HepG2 (cell line): Measurements from ENCODE around the gene TMBIM4. TPM values are rescaled to one million over a fixed set of nuclear protein-coding genes. Genes with fewer than 3 reads are reported as not detected.

Source experiments
- ATAC-seq: fragments of 200-7000 bp; cut with Tn5 transposase; 3 replicates; pipeline ENCODE4 v1.9.1; 2020; ENCODE audit warnings: mild to moderate bottlenecking, moderate library complexity
- BruUV-seq: library from RNA; stranded (reverse); fragments of 400-500 nt; replicated peaks from 2 replicates; lab custom pipeline; 2021; lab: Mats Ljungman, UMichigan
- CTCF ChIA-PET: fragments of 300-600 bp; formaldehyde crosslinking; extraction: SDS; loops from one replicate; lab custom pipeline; 2021; ENCODE audit warnings: low total read pairs, inconsistent platforms, low intra/inter-chr PET ratio; lab: Yijun Ruan, JAX
- POLR2A ChIA-PET: fragments of 350-600 bp; sonication (Branson Sonifier 250); formaldehyde crosslinking; loops from one replicate; lab custom pipeline; 2020; ENCODE audit warnings: antibody characterized with exemption, inconsistent platforms; lab: Yijun Ruan, JAX
- DNase-seq: peaks from one replicate; pipeline ENCODE4 v3.0.0-alpha.2; 2015; ENCODE audit warnings: low spot score
- FAIRE-seq: peaks from 3 replicates; lab custom pipeline; 2011; peaks lifted over from hg19 to GRCh38; lab: Jason Lieb, UNC
- H2AFZ ChIP-seq: one replicate; pipeline ENCODE4 v1.6.1; 2011; ENCODE audit warnings: low read length, inconsistent platforms
- H3K27ac ChIP-seq: fragments of 300-600 bp; 3 replicates; pipeline ENCODE4 v1.8.0; 2011; ENCODE audit warnings: mixed run types, mild to moderate bottlenecking, mixed read lengths, low read length, inconsistent platforms; ENCODE audit not compliant: insufficient read depth; ENCODE audit errors: extremely low read length
- H3K27me3 ChIP-seq, 2 experiments: fragments of 200-600 bp in 1 of 2; 2 replicates in 1 of 2; 3 replicates in 1 of 2; pipeline versions ENCODE4 v1.6.0 to v1.8.0; 2011; ENCODE audit warnings: low read length in 2 of 2, mild to moderate bottlenecking in 2 of 2, moderate library complexity in 2 of 2, inconsistent platforms in 1 of 2; ENCODE audit not compliant: insufficient read depth in 2 of 2, control insufficient read depth in 1 of 2
- H3K36me3 ChIP-seq, 2 experiments: fragments of 200-600 bp in 1 of 2; replicated peaks in 1 of 2; 2 replicates in 1 of 2; 3 replicates in 1 of 2; pipeline versions ENCODE4 v1.5.1 to v1.8.0; 2011; ENCODE audit warnings: low read length in 2 of 2, inconsistent platforms in 1 of 2; ENCODE audit not compliant: insufficient read depth in 2 of 2, control insufficient read depth in 1 of 2
- H3K4me1 ChIP-seq: 2 replicates; pipeline ENCODE4 v1.5.1; 2012; ENCODE audit warnings: low read length, inconsistent platforms; ENCODE audit not compliant: insufficient read depth
- H3K4me2 ChIP-seq: 2 replicates; pipeline ENCODE4 v1.6.0; 2011; ENCODE audit warnings: low read depth, low read length, inconsistent platforms
- H3K4me3 ChIP-seq, 3 experiments: fragments of 200-600 bp in 1 of 3; sonication (generic), shearing (Covaris generic) in 1 of 3; replicated peaks in 1 of 3; 2 replicates each; pipeline ENCODE4 v1.5.1; 2011 to 2016; ENCODE audit warnings: low read length in 3 of 3, inconsistent platforms in 2 of 3, low read depth in 2 of 3, mild to moderate bottlenecking in 2 of 3, control low read depth in 1 of 3, mixed read lengths in 1 of 3; ENCODE audit not compliant: insufficient read depth in 1 of 3
- H3K79me2 ChIP-seq: one replicate; pipeline ENCODE4 v1.6.1; 2011; ENCODE audit warnings: low read length, inconsistent platforms; ENCODE audit not compliant: insufficient read depth
- H3K9ac ChIP-seq: 2 replicates; pipeline ENCODE4 v1.6.0; 2011; ENCODE audit warnings: mild to moderate bottlenecking, low read depth, low read length, inconsistent platforms; ENCODE audit not compliant: insufficient read depth
- H3K9me3 ChIP-seq: 2 replicates; pipeline ENCODE4 v1.5.1; 2012; ENCODE audit warnings: mild to moderate bottlenecking, low read length
- H4K20me1 ChIP-seq: 2 replicates; pipeline ENCODE4 v1.6.0; 2011; ENCODE audit warnings: inconsistent platforms, mild to moderate bottlenecking, low read length, moderate library complexity; ENCODE audit not compliant: insufficient read depth
- ESRRA ChIP-seq: sonication (generic); formaldehyde crosslinking; IDR thresholded peaks from 2 replicates; pipeline ENCODE4 v1.5.1; 2020; ENCODE audit warnings: mild to moderate bottlenecking, low read depth, missing genetic modification reagents
- HDAC1 ChIP-seq: sonication (generic); formaldehyde crosslinking; IDR thresholded peaks from 2 replicates; pipeline ENCODE4 v1.5.1; 2020; ENCODE audit warnings: mild to moderate bottlenecking, missing genetic modification reagents
- HOXD1 ChIP-seq: sonication (generic); formaldehyde crosslinking; IDR thresholded peaks from 2 replicates; pipeline ENCODE4 v1.5.0; 2020; ENCODE audit warnings: missing genetic modification reagents
- KAT7 ChIP-seq: IDR thresholded peaks from 2 replicates; pipeline ENCODE4 v1.6.1; 2018; ENCODE audit warnings: borderline replicate concordance, missing compliant biosample characterization
- NFIC ChIP-seq: IDR thresholded peaks from 2 replicates; pipeline ENCODE4 v1.6.1; 2012; ENCODE audit warnings: mild to moderate bottlenecking, low read length, inconsistent platforms
- PAWR ChIP-seq: sonication (generic); formaldehyde crosslinking; IDR thresholded peaks from 2 replicates; pipeline ENCODE4 v1.4.0; 2020; ENCODE audit warnings: missing genetic modification reagents, mild to moderate bottlenecking, borderline replicate concordance
- RFXAP ChIP-seq: sonication (generic); formaldehyde crosslinking; IDR thresholded peaks from 2 replicates; pipeline ENCODE4 v1.4.0; 2020; ENCODE audit warnings: missing genetic modification reagents, borderline replicate concordance
- SRSF1 ChIP-seq: fragments of 200-400 bp; formaldehyde crosslinking; optimal IDR thresholded peaks from 2 replicates; pipeline ENCODE3; 2017; ENCODE audit warnings: mild to moderate bottlenecking, low read depth, low read length, moderate library complexity
- ZKSCAN1 ChIP-seq: fragments of 150-350 bp; IDR thresholded peaks from 2 replicates; pipeline ENCODE4 v1.6.1; 2014; ENCODE audit warnings: low read length
- ZKSCAN8 ChIP-seq: IDR thresholded peaks from 2 replicates; pipeline ENCODE4 v1.6.1; 2016; ENCODE audit warnings: borderline replicate concordance, missing genetic modification reagents, missing compliant biosample characterization
- ZNF263 ChIP-seq: sonication (generic); formaldehyde crosslinking; IDR thresholded peaks from 2 replicates; pipeline ENCODE4 v1.4.0; 2020; ENCODE audit warnings: missing genetic modification reagents
- ZNF337 ChIP-seq: sonication (generic); formaldehyde crosslinking; IDR thresholded peaks from 2 replicates; pipeline ENCODE4 v1.5.1; 2020; ENCODE audit warnings: missing genetic modification reagents, low read depth, mild to moderate bottlenecking, borderline replicate concordance
- ZNF547 ChIP-seq: sonication (generic); formaldehyde crosslinking; IDR thresholded peaks from 2 replicates; pipeline ENCODE4 v1.5.1; 2020; ENCODE audit warnings: mild to moderate bottlenecking, missing genetic modification reagents
- ZNF589 ChIP-seq: sonication (generic); formaldehyde crosslinking; conservative IDR thresholded peaks from 2 replicates; pipeline ENCODE4 v1.8.0; 2022; ENCODE audit warnings: mild to moderate bottlenecking, moderate library complexity, missing genetic modification reagents
- ZNF672 ChIP-seq: sonication (generic); formaldehyde crosslinking; IDR thresholded peaks from 2 replicates; pipeline ENCODE4 v1.8.1; 2022; ENCODE audit warnings: missing genetic modification reagents
- ZNF713 ChIP-seq: sonication (generic); formaldehyde crosslinking; IDR thresholded peaks from 2 replicates; pipeline ENCODE4 v1.4.0; 2020; ENCODE audit warnings: mild to moderate bottlenecking, missing genetic modification reagents
- ZNF850 ChIP-seq: sonication (generic); formaldehyde crosslinking; conservative IDR thresholded peaks from 2 replicates; pipeline ENCODE4 v1.9.0; 2021; ENCODE audit warnings: mild to moderate bottlenecking, missing genetic modification reagents
- WGBS: methylation state at CpG from one replicate; pipeline ENCODE4 v1.1.6; 2017; ENCODE audit warnings: low lambda C conversion rate; 5-methylcytosine and 5-hydroxymethylcytosine counted together
- in situ Hi-C: cut with HindIII; loops from 2 replicates; pipeline ENCODE4 v1.10.0; 2017; ENCODE audit warnings: low pct_unique_long_range_greater_than_20kb; ENCODE audit not compliant: extremely low pct_ligation_motif_present
- intact Hi-C: fragments of 100-400 bp; cut with micrococcal nuclease; formaldehyde crosslinking; loops from one replicate; pipeline ENCODE4 v1.10.0; 2022; ENCODE audit not compliant: unreplicated experiment
- polyA plus RNA-seq, 8 experiments: library from polyadenylated mRNA; depleted of rRNA in 3 of 8; stranded (reverse) in 7 of 8; unstranded in 1 of 8; fragments of >200 nt; fragmentation: Illumina TruSeq in 4 of 8; extraction: Trizol in 4 of 8; gene quantifications; 2 replicates each; pipeline versions ENCODE4 v1.2.1 to v1.2.3, GENCODE V29; 2011 to 2016; ENCODE audit warnings: low read depth in 4 of 8, missing spikeins in 1 of 8, mixed read lengths in 1 of 8; ENCODE audit not compliant: insufficient read depth in 1 of 8
- total RNA-seq, 5 experiments: library from RNA; depleted of rRNA; stranded (reverse); fragments of >200 nt; fragmentation: Illumina TruSeq; extraction: Trizol; gene quantifications; 2 replicates each; pipeline ENCODE4 v1.2.3, GENCODE V29; 2016; ENCODE audit warnings: low read depth in 1 of 5
- TF ChIP-seq, protein P1 (sequence below): sonication (generic); formaldehyde crosslinking; IDR thresholded peaks from 2 replicates; pipeline ENCODE4 v1.5.0; 2020; ENCODE audit warnings: missing genetic modification reagents
- TF ChIP-seq, protein P2 (sequence below): sonication (generic); formaldehyde crosslinking; IDR thresholded peaks from 2 replicates; pipeline ENCODE4 v1.8.1; 2022; ENCODE audit warnings: mild to moderate bottlenecking, missing genetic modification reagents

Gene TMBIM4
- total and polyA plus RNA-seq, 2 of the 13 experiments (the other 11 are each of a cell fraction or from before 2014, with no cell fraction given): 60.5 to 67.7 TPM

DNA sequence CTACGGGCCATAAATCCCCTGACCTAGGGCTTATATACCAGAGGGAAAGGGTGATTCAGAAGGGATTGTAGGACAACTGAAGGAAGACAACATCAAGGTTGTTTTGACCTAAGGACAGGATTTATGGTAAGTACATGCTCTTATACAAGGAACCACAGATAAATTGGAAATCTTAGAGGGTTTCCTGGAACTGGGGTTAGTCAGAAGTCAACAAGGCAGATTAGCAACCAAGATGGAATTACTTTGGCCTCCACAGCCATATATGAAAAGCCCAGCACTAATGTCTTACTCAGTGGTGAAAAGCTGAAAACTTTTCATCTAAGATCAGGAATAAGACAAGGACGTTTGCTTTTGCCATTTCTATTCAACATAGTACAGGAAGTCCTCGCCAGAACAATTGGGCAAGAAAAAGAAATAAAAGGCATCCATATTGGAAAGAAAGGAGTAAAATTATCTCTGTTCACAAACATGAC is 5.4 kb downstream of the TMBIM4 start:
- TF ChIP-seq HOXD1 (CRISPR knock-in tag) (no peak), ZNF713 (CRISPR knock-in tag) (no peak), KAT7 (CRISPR knock-in tag) (no peak), ZNF547 (CRISPR knock-in tag) (no peak), NFIC (no peak), ZNF672 (CRISPR knock-in tag) (no peak), PAWR (CRISPR knock-in tag) (no peak), ZNF589 (CRISPR knock-in tag) (no peak), RFXAP (no peak), HDAC1 (CRISPR knock-in tag) (no peak), ZNF337 (CRISPR knock-in tag) (no peak), SRSF1 (no peak), ZKSCAN1 (no peak), ESRRA (no peak), ZNF263 (no peak), ZNF850 (CRISPR knock-in tag) (no peak), ZKSCAN8 (CRISPR knock-in tag) (no peak)
- TF ChIP-seq, protein P1, sequence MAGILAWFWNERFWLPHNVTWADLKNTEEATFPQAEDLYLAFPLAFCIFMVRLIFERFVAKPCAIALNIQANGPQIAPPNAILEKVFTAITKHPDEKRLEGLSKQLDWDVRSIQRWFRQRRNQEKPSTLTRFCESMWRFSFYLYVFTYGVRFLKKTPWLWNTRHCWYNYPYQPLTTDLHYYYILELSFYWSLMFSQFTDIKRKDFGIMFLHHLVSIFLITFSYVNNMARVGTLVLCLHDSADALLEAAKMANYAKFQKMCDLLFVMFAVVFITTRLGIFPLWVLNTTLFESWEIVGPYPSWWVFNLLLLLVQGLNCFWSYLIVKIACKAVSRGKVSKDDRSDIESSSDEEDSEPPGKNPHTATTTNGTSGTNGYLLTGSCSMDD: no peak
- TF ChIP-seq, protein P2, sequence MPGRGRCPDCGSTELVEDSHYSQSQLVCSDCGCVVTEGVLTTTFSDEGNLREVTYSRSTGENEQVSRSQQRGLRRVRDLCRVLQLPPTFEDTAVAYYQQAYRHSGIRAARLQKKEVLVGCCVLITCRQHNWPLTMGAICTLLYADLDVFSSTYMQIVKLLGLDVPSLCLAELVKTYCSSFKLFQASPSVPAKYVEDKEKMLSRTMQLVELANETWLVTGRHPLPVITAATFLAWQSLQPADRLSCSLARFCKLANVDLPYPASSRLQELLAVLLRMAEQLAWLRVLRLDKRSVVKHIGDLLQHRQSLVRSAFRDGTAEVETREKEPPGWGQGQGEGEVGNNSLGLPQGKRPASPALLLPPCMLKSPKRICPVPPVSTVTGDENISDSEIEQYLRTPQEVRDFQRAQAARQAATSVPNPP (CRISPR knock-in tag): no peak
- H2AFZ ChIP-seq: no peak overlapping the region
- DNase-seq (no peak), FAIRE-seq (no peak), ATAC-seq (no peak)
- ChIA-PET CTCF (no interaction called here), POLR2A (no interaction called here)
- H4K20me1 ChIP-seq: no peaks in the 10 kb centered on the region
- in situ Hi-C loops (no loop called here), intact Hi-C loops (no loop called here)
- H3K4me1 ChIP-seq: peaks cover 27% of the 10 kb centered on the region
- no peak overlapping the region for H3K27ac ChIP-seq
- WGBS: 97% methylated on average over 3 of the region's 3 CpGs
- no TSS peak for BruUV-seq
- no peak overlapping the region for H3K4me3 ChIP-seq
- peaks cover 10% of the 10 kb centered on the region for H3K9me3 ChIP-seq
- H3K4me2 ChIP-seq: no peak overlapping the region
- no peaks in the 10 kb centered on the region for H3K36me3 ChIP-seq
- peaks cover 41% of the 10 kb centered on the region for H3K79me2 ChIP-seq
- H3K27me3 ChIP-seq: no peaks in the 10 kb centered on the region
- no peak overlapping the region for H3K9ac ChIP-seq
